HG03439 (cell line): ENCODE measurements around the gene MTHFSD.

Experiments used
- ATAC-seq: cut with Tn5 transposase; IDR thresholded peaks from one replicate; pipeline ENCODE4 v1.9.1; 2021; ENCODE audit warnings: mild to moderate bottlenecking, moderate library complexity; ENCODE audit not compliant: unreplicated experiment

The MTHFSD gene

GRCh38 chr16:86584071-86584685, 29.1 kb upstream of the MTHFSD start:
- no peak for ATAC-seq

- no peak for ATAC-seq
Measured at GRCh38 chr16:86581458-86581857, 26.4 kb upstream of the MTHFSD start.

- ATAC-seq, result no peak
Measured at GRCh38 chr16:86580791-86581170, 25.7 kb upstream of the MTHFSD start.

- no peak for ATAC-seq
Measured at GRCh38 chr16:86580063-86580790, 25.2 kb upstream of the MTHFSD start.

- no peak for ATAC-seq
Measured at GRCh38 chr16:86579268-86580062, 24.4 kb upstream of the MTHFSD start.

GRCh38 chr16:86578611-86579267, 23.7 kb upstream of the MTHFSD start:
- no peak for ATAC-seq

GRCh38 chr16:86578061-86578599, 23.1 kb upstream of the MTHFSD start, which contains the start of gene FOXL1:
Gene FOXL1 (plus strand): TSS chr16:86578549. CDS start chr16:86578724, 175 bp downstream.
- no peak for ATAC-seq

- no peak for ATAC-seq
Measured at GRCh38 chr16:86577314-86577971, 22.4 kb upstream of the MTHFSD start.

GRCh38 chr16:86576591-86577313, 21.7 kb upstream of the MTHFSD start:
- ATAC-seq, result no peak

- no peak for ATAC-seq
Measured at GRCh38 chr16:86575754-86576557, 20.9 kb upstream of the MTHFSD start.

GRCh38 chr16:86575095-86575685, 20.2 kb upstream of the MTHFSD start:
- no peak for ATAC-seq

- no peak for ATAC-seq
Measured at GRCh38 chr16:86574646-86575045, 19.6 kb upstream of the MTHFSD start.

GRCh38 chr16:86573646-86574508, 18.8 kb upstream of the MTHFSD start:
- no peak for ATAC-seq

- ATAC-seq, result no peak
Measured at GRCh38 chr16:86573215-86573614, 18.2 kb upstream of the MTHFSD start.

- no peak for ATAC-seq
Measured at GRCh38 chr16:86572606-86573005, 17.6 kb upstream of the MTHFSD start.

- ATAC-seq, result no peak
Measured at GRCh38 chr16:86572041-86572521, 17.0 kb upstream of the MTHFSD start.

GRCh38 chr16:86571530-86571915, 16.5 kb upstream of the MTHFSD start:
- ATAC-seq, result no peak
